ENCODE results near the gene STXBP2.

Gene STXBP2

GRCh38 chr19:7598180-7598579 lies 38.7 kb upstream of the STXBP2 start:
- DNase-seq (ENCODE audit: low read depth in 2 of 2) = no peak
- TF ChIP-seq, protein P1, sequence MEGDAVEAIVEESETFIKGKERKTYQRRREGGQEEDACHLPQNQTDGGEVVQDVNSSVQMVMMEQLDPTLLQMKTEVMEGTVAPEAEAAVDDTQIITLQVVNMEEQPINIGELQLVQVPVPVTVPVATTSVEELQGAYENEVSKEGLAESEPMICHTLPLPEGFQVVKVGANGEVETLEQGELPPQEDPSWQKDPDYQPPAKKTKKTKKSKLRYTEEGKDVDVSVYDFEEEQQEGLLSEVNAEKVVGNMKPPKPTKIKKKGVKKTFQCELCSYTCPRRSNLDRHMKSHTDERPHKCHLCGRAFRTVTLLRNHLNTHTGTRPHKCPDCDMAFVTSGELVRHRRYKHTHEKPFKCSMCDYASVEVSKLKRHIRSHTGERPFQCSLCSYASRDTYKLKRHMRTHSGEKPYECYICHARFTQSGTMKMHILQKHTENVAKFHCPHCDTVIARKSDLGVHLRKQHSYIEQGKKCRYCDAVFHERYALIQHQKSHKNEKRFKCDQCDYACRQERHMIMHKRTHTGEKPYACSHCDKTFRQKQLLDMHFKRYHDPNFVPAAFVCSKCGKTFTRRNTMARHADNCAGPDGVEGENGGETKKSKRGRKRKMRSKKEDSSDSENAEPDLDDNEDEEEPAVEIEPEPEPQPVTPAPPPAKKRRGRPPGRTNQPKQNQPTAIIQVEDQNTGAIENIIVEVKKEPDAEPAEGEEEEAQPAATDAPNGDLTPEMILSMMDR (IDR thresholded peaks at IDR 0.05; ENCODE audit: low read depth, low read length) = no peak
- no peak overlapping the region for H3K4me3 ChIP-seq (replicated peaks in 1 of 2; ENCODE audit: low read depth in 2 of 2, low read length in 2 of 2)

DNA sequence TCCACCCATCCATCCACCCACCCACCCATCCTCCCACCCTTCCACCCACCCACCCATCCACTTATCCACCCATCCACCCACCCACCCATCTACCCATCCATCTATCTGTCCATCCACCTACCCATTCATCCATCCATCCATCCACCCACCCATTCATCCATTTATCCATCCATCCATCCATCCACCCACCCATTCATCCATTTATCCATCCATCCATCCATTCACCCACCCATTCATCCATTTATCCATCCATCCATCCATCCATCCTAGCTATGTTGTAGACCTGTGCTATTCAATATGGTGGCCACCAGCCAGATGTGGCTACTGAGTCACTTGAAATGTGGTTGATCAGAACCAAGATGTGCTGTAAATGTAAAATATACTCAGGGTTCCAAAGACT lies 36.2 kb upstream of the STXBP2 start:
- DNase-seq (ENCODE audit: low read depth in 2 of 2) = no peak
- TF ChIP-seq, protein P1 (IDR thresholded peaks at IDR 0.05; ENCODE audit: low read depth, low read length) = no peak
- H3K4me3 ChIP-seq (replicated peaks in 1 of 2; ENCODE audit: low read depth in 2 of 2, low read length in 2 of 2) = no peak overlapping the region

DNA sequence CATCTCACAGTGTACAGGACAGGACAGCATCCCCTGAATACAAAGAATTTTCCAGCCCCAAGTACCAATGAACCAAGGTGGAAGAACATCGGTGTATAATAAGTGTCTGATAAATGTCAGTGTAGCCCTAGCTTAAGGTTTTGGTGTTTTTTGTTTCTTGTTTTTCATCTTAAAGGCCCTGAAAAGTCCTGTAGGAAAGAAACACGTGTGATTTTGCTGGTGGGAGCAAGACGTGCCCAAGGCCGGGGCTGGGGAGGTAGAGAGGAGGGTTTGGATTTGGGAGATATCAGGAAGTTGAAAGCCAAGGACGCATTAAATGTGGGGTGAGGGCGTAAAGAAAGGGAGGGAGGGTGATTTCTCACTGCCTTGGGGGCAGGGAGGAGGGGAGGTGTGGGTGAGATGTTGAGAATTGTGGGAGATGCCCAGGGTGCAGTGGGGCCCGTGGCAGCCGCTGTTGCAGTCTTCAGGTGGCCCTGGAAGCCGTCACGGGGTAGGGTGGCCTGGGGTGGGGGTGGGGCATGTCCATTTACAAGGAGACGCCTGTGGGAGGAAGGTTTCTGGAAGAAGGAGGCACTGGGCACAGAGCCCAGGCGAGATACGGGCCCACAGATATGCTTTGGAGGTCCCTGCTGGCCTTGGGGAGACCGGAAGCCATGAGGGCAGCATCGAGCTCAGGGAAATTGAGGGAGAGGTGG lies 34.5 kb upstream of the STXBP2 start:
- TF ChIP-seq, protein P1 (IDR thresholded peaks at IDR 0.05; ENCODE audit: low read depth, low read length) = no peak
- DNase-seq (ENCODE audit: low read depth in 2 of 2) = peak in 1 of 2 donors; percentile 57
- H3K4me3 ChIP-seq (replicated peaks in 1 of 2; ENCODE audit: low read depth in 2 of 2, low read length in 2 of 2) = no peak overlapping the region

DNA sequence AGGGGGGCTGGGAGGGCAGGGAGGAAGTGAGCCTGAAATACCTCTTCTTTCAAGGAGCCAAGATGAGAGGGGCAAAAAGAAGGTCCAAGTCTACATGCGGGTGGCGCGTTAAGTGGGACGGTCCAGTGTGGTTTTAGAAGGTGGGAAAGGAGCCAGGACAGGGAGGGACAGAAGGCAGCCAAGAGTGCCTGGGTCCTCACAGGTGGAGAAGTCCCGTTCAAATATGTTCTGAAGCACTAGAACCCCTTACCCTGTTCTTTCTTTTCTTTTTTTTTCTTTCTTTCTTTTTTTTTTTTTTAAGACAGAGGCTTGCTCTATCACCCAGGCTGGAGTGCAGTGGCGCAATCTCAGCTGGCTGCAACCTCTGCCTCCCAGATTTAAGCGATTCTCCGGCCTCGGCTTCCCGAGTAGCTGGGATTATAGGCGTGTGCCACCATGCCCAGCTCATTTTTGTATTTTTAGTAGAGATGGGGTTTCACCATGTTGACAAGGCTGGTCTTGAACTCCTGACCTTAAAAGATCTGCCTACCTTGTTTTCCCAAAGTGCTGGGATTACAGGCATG lies 33.9 kb upstream of the STXBP2 start:
- DNase-seq (ENCODE audit: low read depth in 2 of 2) = peak in 1 of 2 donors; percentile 36
- H3K4me3 ChIP-seq (replicated peaks in 1 of 2; ENCODE audit: low read depth in 2 of 2, low read length in 2 of 2) = no peak overlapping the region
- TF ChIP-seq, protein P1 (IDR thresholded peaks at IDR 0.05; ENCODE audit: low read depth, low read length) = no peak

DNA sequence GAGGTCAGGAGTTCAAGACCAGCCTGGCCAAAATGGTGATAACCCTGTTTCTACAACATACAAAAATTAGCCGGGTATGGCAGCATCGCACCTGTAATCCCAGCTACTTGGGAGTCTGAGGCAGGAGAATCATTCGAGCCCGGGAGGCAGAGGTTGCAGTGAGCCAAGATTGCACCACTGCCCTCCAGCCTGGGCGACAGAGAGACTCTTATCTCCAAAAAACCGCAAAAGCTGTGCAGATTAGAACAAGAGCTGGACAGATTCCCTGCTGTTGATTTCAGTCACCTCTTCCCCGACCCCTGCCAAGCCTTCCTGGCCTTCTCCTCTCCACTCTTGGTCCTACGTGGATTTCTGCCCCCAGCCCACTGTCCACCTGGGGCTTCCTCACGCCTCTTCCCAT lies 33.0 kb upstream of the STXBP2 start:
- H3K4me3 ChIP-seq (replicated peaks in 1 of 2; ENCODE audit: low read depth in 2 of 2, low read length in 2 of 2) = no peak overlapping the region
- TF ChIP-seq, protein P1 (IDR thresholded peaks at IDR 0.05; ENCODE audit: low read depth, low read length) = no peak
- DNase-seq (ENCODE audit: low read depth in 2 of 2) = no peak

DNA sequence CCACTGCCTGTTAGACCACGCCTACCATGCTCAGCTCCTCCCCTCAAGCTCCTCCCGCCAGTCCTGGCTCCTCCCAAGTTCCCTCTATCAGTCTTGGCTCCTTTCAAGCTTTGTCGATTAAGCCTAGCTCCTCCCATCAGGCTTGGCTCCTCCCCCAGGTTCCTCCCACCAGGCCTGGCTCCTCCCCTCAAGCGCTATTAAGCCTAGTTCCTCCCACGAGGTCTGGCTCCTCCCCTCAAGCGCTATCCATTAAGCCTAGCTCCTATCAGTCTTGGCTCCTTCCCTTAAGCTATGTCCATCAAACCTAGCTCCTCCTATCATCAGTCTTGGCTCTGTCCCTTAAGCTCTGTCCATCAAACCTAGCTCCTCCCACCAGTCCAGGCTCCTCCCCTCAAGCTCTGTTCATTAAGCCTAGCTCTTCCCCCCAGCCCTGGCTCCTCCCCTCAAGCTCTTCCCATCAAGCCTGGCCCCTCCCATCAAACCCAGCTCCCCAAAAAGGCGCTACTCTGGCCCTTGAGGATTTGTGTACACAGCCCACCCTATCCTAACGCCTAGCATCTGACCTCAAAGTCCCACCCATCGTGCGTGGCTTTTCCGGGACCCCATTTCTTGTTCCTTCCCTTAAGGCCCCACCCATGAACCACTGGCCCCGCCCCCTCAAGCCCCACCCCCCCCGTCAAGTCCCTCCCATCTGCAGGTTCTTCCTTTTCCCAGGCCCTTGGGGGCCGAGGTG lies 31.3 kb upstream of the STXBP2 start:
- DNase-seq (ENCODE audit: low read depth in 2 of 2) = peak; percentile 30 to 40
- TF ChIP-seq, protein P1 (IDR thresholded peaks at IDR 0.05; ENCODE audit: low read depth, low read length) = no peak
- no peak overlapping the region for H3K4me3 ChIP-seq (replicated peaks in 1 of 2; ENCODE audit: low read depth in 2 of 2, low read length in 2 of 2)
